ENCODE results near the gene HUNK. TPM values are rescaled to one million over a fixed set of nuclear protein-coding genes. Genes with fewer than 3 reads are reported as not detected.

HUNK gene
- total RNA-seq, 2 experiments from 2014 or later = not detected

DNA sequence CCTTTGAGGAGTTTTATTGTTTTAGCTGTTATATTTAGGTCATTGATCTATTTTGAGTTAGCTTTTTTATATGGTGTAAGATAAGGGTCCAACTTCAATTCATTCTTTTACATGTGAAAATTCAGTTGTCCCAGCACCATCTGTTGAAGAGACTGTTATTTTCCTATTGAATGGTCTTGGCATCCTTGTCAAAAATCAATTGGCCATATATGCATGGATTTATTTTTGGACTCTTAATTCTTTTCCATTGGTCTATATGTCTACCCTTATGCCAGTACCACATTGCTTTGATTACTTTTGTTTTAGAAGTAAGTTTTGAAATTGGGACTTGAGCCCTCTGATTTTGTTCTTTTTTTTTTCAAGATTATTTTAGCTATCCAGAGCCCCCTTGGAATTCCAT, 35.8 kb upstream of the HUNK start:
- ChIA-PET POLR2A (no interaction called here), CTCF (no interaction called here)
- DNase-seq (no peak), ATAC-seq (ENCODE audit: poor library complexity) (no peak)
- intact Hi-C loops (cut with DNase I, micrococcal nuclease) = no loop called here
- Histone ChIP-seq H3K9me3 (ENCODE audit: control insufficient read depth in 1 of 2, insufficient read depth in 1 of 2, low read length in 2 of 2) (no peaks in the 10 kb centered on the region), H3K27me3 (ENCODE audit: control insufficient read depth in 1 of 2, insufficient read depth in 2 of 2, low read length in 2 of 2) (peaks cover 3 to 5% of the 10 kb centered on the region in 2 experiments), H3K4me3 (ENCODE audit: low read length) (no peak overlapping the region), H3K36me3 (ENCODE audit: insufficient read depth, low read length) (no peaks in the 10 kb centered on the region), H3K4me1 (ENCODE audit: insufficient read depth, low read length) (no peaks in the 10 kb centered on the region), H3K27ac (ENCODE audit: low read depth in 1 of 2, low read length in 2 of 2) (no peak overlapping the region)
- H3K36me3 Mint-ChIP-seq (ENCODE audit: low read depth) = no peaks in the 10 kb centered on the region
- no peak overlapping the region for H3K27ac Mint-ChIP-seq
- TF ChIP-seq, protein P1, sequence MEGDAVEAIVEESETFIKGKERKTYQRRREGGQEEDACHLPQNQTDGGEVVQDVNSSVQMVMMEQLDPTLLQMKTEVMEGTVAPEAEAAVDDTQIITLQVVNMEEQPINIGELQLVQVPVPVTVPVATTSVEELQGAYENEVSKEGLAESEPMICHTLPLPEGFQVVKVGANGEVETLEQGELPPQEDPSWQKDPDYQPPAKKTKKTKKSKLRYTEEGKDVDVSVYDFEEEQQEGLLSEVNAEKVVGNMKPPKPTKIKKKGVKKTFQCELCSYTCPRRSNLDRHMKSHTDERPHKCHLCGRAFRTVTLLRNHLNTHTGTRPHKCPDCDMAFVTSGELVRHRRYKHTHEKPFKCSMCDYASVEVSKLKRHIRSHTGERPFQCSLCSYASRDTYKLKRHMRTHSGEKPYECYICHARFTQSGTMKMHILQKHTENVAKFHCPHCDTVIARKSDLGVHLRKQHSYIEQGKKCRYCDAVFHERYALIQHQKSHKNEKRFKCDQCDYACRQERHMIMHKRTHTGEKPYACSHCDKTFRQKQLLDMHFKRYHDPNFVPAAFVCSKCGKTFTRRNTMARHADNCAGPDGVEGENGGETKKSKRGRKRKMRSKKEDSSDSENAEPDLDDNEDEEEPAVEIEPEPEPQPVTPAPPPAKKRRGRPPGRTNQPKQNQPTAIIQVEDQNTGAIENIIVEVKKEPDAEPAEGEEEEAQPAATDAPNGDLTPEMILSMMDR (IDR thresholded peaks at IDR 0.05) = no peak
- H3K4me3 Mint-ChIP-seq = no peak overlapping the region
- no peaks in the 10 kb centered on the region for H3K4me1 Mint-ChIP-seq (ENCODE audit: low read depth)
- H3K27me3 Mint-ChIP-seq = peaks cover 24% of the 10 kb centered on the region
- no peaks in the 10 kb centered on the region for H3K9me3 Mint-ChIP-seq

DNA sequence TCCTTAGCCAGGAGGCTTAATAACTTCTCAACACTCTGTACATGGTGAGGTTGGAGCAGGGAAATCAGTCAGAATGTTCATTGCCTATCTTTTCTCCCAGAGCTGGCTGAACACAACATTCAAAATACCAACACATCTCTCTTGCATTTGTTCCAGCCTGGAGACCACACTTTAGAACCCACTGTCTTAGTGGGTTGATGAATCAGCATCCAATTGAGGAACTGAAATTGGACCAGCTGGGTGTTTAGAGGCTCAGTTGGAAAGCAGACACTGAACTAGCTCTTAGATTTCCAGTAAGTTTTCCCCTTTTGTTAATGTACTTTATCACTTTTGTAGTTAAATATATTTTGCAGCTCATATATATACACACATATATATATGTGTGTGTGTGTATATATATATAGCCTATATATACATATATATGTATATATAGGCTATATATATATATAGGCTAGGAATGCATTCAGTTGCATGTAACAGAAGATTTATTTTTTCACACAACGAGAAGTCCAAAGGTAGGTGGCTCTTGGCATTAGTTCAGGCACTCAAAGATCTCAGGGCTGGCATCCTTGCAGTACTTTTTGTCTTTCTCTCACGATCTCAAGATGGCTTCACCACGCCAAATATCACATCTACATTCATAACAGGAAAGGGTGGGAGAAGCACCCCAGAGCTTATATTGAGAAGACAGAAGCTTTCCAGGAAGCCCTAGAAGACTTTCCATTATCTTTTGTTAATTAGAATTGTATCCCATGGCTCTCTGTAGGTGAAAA, 35.0 kb upstream of the HUNK start:
- Histone ChIP-seq H3K4me1 (ENCODE audit: insufficient read depth, low read length) (no peaks in the 10 kb centered on the region), H3K27me3 (ENCODE audit: control insufficient read depth in 1 of 2, insufficient read depth in 2 of 2, low read length in 2 of 2) (peaks cover 7 to 8% of the 10 kb centered on the region in 2 experiments), H3K27ac (ENCODE audit: low read depth in 1 of 2, low read length in 2 of 2) (no peak overlapping the region), H3K36me3 (ENCODE audit: insufficient read depth, low read length) (no peaks in the 10 kb centered on the region), H3K9me3 (ENCODE audit: control insufficient read depth in 1 of 2, insufficient read depth in 1 of 2, low read length in 2 of 2) (no peaks in the 10 kb centered on the region), H3K4me3 (ENCODE audit: low read length) (no peak overlapping the region)
- ChIA-PET POLR2A (no interaction called here), CTCF (no interaction called here)
- Mint-ChIP-seq H3K36me3 (ENCODE audit: low read depth) (no peaks in the 10 kb centered on the region), H3K27ac (no peak overlapping the region), H3K9me3 (no peaks in the 10 kb centered on the region), H3K4me3 (no peak overlapping the region), H3K4me1 (ENCODE audit: low read depth) (no peaks in the 10 kb centered on the region), H3K27me3 (peaks cover 23% of the 10 kb centered on the region)
- ATAC-seq (ENCODE audit: poor library complexity) = no peak
- DNase-seq = peak in 2 of 14 experiments; percentile 22 to 25
- intact Hi-C loops (cut with DNase I, micrococcal nuclease) = no loop called here
- TF ChIP-seq, protein P1 (IDR thresholded peaks at IDR 0.05) = no peak

DNA sequence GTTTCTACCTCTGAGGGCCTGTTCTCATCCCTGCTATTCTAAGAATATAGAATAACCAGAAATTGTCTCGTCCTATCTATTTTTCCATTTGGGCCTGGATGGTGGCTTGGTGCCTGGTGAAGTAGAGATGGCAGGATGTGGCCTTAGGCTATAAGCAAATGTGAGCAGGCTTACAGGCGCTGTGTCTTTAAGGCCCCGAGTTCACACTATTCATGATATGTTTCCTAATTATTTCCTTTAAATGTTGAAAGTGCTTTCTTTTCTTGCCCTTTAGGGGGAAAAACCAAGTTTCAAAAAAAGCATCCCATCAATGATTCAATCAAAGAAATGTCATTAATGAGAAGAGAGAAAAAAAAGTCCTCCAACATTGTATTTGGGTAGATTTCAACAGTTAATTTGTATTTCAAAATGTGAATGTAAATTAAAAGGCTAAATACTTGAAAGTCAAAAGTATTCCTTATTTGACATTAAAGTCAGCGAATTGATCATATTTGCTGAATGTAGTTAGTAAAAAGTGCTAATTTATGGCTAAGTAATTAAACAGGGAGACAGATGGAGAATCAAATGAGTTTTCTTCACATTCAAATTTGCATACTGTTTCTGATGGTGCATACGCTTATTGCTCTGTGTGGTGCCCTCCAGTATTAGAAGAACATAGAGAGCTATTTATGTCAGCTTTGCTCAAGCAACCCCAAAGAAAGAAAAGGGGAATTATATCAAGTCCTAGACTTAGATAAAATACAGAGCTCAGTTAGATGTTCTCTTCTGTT, 34.0 kb upstream of the HUNK start:
- H3K9me3 Mint-ChIP-seq = no peaks in the 10 kb centered on the region
- H3K27me3 Mint-ChIP-seq = peaks cover 33% of the 10 kb centered on the region
- intact Hi-C loops (cut with DNase I, micrococcal nuclease) = no loop called here
- H3K4me1 Mint-ChIP-seq (ENCODE audit: low read depth) = no peaks in the 10 kb centered on the region
- Histone ChIP-seq H3K4me3 (ENCODE audit: low read length) (no peak overlapping the region), H3K36me3 (ENCODE audit: insufficient read depth, low read length) (no peaks in the 10 kb centered on the region), H3K9me3 (ENCODE audit: control insufficient read depth in 1 of 2, insufficient read depth in 1 of 2, low read length in 2 of 2) (no peaks in the 10 kb centered on the region), H3K27me3 (ENCODE audit: control insufficient read depth in 1 of 2, insufficient read depth in 2 of 2, low read length in 2 of 2) (peaks cover 7% of the 10 kb centered on the region in 2 experiments), H3K4me1 (ENCODE audit: insufficient read depth, low read length) (no peaks in the 10 kb centered on the region), H3K27ac (ENCODE audit: low read depth in 1 of 2, low read length in 2 of 2) (no peak overlapping the region)
- ChIA-PET CTCF (no interaction called here), POLR2A (no interaction called here)
- no peaks in the 10 kb centered on the region for H3K36me3 Mint-ChIP-seq (ENCODE audit: low read depth)
- no peak overlapping the region for H3K27ac Mint-ChIP-seq
- H3K4me3 Mint-ChIP-seq = no peak overlapping the region
- ATAC-seq (ENCODE audit: poor library complexity) = no peak
- DNase-seq = no peak
- TF ChIP-seq, protein P1 (IDR thresholded peaks at IDR 0.05) = no peak

Data from CD4-positive, alpha-beta T cell (primary cell).